Measurements from ENCODE around the gene KCNQ4.
A peak's percentile ranks its signal among the peaks of the same experiment; 100 is the strongest.

Gene KCNQ4

GRCh38 chr1:40861224-40862003 lies 77.8 kb downstream of the KCNQ4 start:
- TF ChIP-seq, protein P1, sequence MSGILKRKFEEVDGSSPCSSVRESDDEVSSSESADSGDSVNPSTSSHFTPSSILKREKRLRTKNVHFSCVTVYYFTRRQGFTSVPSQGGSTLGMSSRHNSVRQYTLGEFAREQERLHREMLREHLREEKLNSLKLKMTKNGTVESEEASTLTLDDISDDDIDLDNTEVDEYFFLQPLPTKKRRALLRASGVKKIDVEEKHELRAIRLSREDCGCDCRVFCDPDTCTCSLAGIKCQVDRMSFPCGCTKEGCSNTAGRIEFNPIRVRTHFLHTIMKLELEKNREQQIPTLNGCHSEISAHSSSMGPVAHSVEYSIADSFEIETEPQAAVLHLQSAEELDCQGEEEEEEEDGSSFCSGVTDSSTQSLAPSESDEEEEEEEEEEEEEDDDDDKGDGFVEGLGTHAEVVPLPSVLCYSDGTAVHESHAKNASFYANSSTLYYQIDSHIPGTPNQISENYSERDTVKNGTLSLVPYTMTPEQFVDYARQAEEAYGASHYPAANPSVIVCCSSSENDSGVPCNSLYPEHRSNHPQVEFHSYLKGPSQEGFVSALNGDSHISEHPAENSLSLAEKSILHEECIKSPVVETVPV (CRISPR knock-in tag; IDR thresholded peaks at IDR 0.05): no peak
- no peak for TF ChIP-seq ZNF8 (CRISPR knock-in tag; IDR thresholded peaks at IDR 0.05)
- no peak for ATAC-seq

DNA sequence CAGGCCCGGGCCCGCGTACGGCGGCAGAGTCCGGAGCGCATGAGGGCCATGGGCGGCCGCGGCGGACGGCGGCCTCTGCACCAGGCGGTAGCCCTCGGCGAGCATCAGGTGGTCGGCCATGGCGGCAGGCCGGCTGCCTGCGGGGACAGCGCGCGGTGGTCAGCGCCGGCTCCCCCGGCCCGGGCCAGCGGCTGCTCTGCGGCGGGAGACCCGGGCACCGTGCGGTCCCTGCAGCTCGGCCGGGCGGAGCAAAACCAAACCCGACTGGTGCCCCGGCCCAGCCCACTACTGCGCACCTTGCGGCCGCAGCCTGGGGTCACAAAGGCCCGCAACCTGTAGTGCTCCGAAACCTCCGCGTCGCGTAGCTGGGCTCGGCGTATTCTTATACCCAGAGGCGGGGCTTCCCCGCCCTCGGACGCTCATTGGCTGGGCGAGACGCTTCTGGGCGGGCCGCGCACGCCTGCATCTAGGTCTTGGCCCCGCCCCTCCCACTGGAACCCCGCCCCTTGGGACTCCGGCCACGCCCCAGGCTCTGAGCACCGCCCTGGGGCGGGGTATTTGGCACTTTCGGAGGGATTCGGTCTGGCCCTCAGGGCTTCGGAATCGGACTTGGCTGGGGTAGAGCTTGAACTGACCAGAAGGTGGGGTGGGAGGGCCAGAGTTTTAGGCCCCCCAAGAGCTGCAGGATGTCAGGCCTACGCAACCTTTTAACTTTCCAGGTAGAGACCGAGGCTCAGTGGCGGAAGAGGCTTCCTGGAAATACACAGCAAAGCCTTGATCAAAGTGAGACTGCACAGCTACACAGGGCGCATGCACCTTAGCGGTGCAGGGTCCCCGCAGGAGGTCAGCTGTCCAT lies 78.6 kb downstream of the KCNQ4 start, which contains the start of gene CITED4:
Gene CITED4 (minus strand): TSS at position 356 of the 856 bp plus-strand sequence. CDS start 236 bp downstream, at position 120.
- ATAC-seq: peak; percentile 94
- TF ChIP-seq ZNF565 (CRISPR knock-in tag; conservative IDR thresholded peaks at IDR 0.05; ENCODE audit: low read depth) (no peak), ZNF70 (CRISPR knock-in tag; IDR thresholded peaks at IDR 0.05) (no peak), TOX (CRISPR knock-in tag; IDR thresholded peaks at IDR 0.05; ENCODE audit: borderline replicate concordance) (no peak), ESRRG (CRISPR knock-in tag; IDR thresholded peaks at IDR 0.05) (no peak), TSHZ2 (CRISPR knock-in tag; IDR thresholded peaks at IDR 0.05) (no peak), TCF4 (CRISPR knock-in tag; IDR thresholded peaks at IDR 0.05; ENCODE audit: borderline replicate concordance) (no peak), ZFP30 (CRISPR knock-in tag; IDR thresholded peaks at IDR 0.05) (no peak), GLIS3 (CRISPR knock-in tag; IDR thresholded peaks at IDR 0.05) (no peak), OSR1 (CRISPR knock-in tag; IDR thresholded peaks at IDR 0.05) (no peak), CREB5 (CRISPR knock-in tag; IDR thresholded peaks at IDR 0.05; ENCODE audit: low read depth) (no peak), SNAI2 (CRISPR knock-in tag; IDR thresholded peaks at IDR 0.05) (no peak), ISL1 (CRISPR knock-in tag; IDR thresholded peaks at IDR 0.05) (no peak), CSDC2 (CRISPR knock-in tag; IDR thresholded peaks at IDR 0.05) (no peak)
- TF ChIP-seq, protein P2, sequence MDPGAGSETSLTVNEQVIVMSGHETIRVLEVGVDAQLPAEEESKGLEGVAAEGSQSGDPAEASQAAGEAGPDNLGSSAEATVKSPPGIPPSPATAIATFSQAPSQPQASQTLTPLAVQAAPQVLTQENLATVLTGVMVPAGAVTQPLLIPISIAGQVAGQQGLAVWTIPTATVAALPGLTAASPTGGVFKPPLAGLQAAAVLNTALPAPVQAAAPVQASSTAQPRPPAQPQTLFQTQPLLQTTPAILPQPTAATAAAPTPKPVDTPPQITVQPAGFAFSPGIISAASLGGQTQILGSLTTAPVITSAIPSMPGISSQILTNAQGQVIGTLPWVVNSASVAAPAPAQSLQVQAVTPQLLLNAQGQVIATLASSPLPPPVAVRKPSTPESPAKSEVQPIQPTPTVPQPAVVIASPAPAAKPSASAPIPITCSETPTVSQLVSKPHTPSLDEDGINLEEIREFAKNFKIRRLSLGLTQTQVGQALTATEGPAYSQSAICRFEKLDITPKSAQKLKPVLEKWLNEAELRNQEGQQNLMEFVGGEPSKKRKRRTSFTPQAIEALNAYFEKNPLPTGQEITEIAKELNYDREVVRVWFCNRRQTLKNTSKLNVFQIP (CRISPR knock-in tag; IDR thresholded peaks at IDR 0.05; ENCODE audit: borderline replicate concordance, low read depth): no peak

GRCh38 chr1:40868051-40868723 lies 84.6 kb downstream of the KCNQ4 start:
- peak; percentile 66 for ATAC-seq
- TF ChIP-seq TSHZ2 (CRISPR knock-in tag; IDR thresholded peaks at IDR 0.05) (no peak), ISL1 (CRISPR knock-in tag; IDR thresholded peaks at IDR 0.05) (no peak), ARNTL (CRISPR knock-in tag; IDR thresholded peaks at IDR 0.05; ENCODE audit: borderline replicate concordance, low read depth) (no peak), ZNF8 (CRISPR knock-in tag; IDR thresholded peaks at IDR 0.05) (no peak), OSR1 (CRISPR knock-in tag; IDR thresholded peaks at IDR 0.05) (no peak), PPARA (CRISPR knock-in tag; IDR thresholded peaks at IDR 0.05; ENCODE audit: borderline replicate concordance) (no peak), CSDC2 (CRISPR knock-in tag; IDR thresholded peaks at IDR 0.05) (no peak), TCF4 (CRISPR knock-in tag; IDR thresholded peaks at IDR 0.05; ENCODE audit: borderline replicate concordance) (no peak), ESRRG (CRISPR knock-in tag; IDR thresholded peaks at IDR 0.05) (no peak), RARB (CRISPR knock-in tag; IDR thresholded peaks at IDR 0.05) (no peak), ZFP30 (CRISPR knock-in tag; IDR thresholded peaks at IDR 0.05) (no peak)
